A549 (cell line): ENCODE data around the gene RBBP9. TPM values are rescaled to one million over a fixed set of nuclear protein-coding genes. Genes with fewer than 3 reads are reported as not detected.

Experiments used
- ATAC-seq, 2 experiments: fragments of 200-7000 bp in 1 of 2; fragments of >200 bp in 1 of 2; cut with Nextera tagmentation in 1 of 2; cut with Tn5 transposase in 1 of 2; 3 replicates each; pipeline versions ENCODE4 v1.8.0 to v1.9.1; 2018 to 2020; ENCODE audit warnings: mild to moderate bottlenecking in 1 of 2, moderate library complexity in 1 of 2
- CTCF ChIA-PET: fragments of 300-600 bp; sonication (Branson Sonifier 250); formaldehyde crosslinking; extraction: SDS; loops from one replicate; lab custom pipeline; 2021; ENCODE audit warnings: antibody characterized with exemption, inconsistent platforms; lab: Yijun Ruan, JAX
- POLR2A ChIA-PET: fragments of 350-600 bp; formaldehyde crosslinking; extraction: SDS; loops from one replicate; lab custom pipeline; 2021; ENCODE audit warnings: antibody characterized with exemption, inconsistent platforms; lab: Yijun Ruan, JAX
- DNase-seq, 2 experiments: peaks; one replicate each; pipeline versions ENCODE4 v3.0.0 to v3.0.0-alpha.2; 2011 to 2016; ENCODE audit warnings: low read depth in 1 of 2, low spot score in 1 of 2
- FAIRE-seq: peaks from 2 replicates; lab custom pipeline; 2011; peaks lifted over from hg19 to GRCh38; lab: Jason Lieb, UNC
- H3K27ac ChIP-seq, 2 experiments: fragments of >200 bp; sonication (Bioruptor Twin); formaldehyde crosslinking; 3 replicates each; pipeline ENCODE4 v1.5.1; 2016 to 2017
- H3K4me1 ChIP-seq: fragments of >200 bp; sonication (Bioruptor Twin); formaldehyde crosslinking; 3 replicates; pipeline ENCODE4 v1.6.1; 2016
- H3K4me2 ChIP-seq: fragments of >200 bp; sonication (Bioruptor Twin); formaldehyde crosslinking; 3 replicates; pipeline ENCODE4 v1.6.1; 2016
- H3K4me3 ChIP-seq: fragments of >200 bp; sonication (Bioruptor Twin); formaldehyde crosslinking; 3 replicates; pipeline ENCODE4 v1.5.1; 2016
- H3K9me3 ChIP-seq: fragments of >200 bp; sonication (Bioruptor Twin); formaldehyde crosslinking; 3 replicates; pipeline ENCODE4 v1.6.1; 2016
- BCL3 ChIP-seq: fragments of >200 bp; sonication (Bioruptor Twin); formaldehyde crosslinking; IDR thresholded peaks from 3 replicates; pipeline ENCODE4 v1.6.1; 2016
- BHLHE40 ChIP-seq: IDR thresholded peaks from 2 replicates; pipeline ENCODE4 v1.6.1; 2012; ENCODE audit warnings: low read depth, low read length, inconsistent platforms
- CBX8 ChIP-seq: fragments of 200-600 bp; sonication (generic); IDR thresholded peaks from 2 replicates; pipeline ENCODE4 v1.6.1; 2016
- CHD4 ChIP-seq: fragments of 200-600 bp; sonication (generic); IDR thresholded peaks from 2 replicates; pipeline ENCODE4 v1.6.1; 2016; ENCODE audit warnings: antibody characterized with exemption, mild to moderate bottlenecking, borderline replicate concordance
- E2F6 ChIP-seq: IDR thresholded peaks from 2 replicates; pipeline ENCODE4 v1.6.1; 2012; ENCODE audit warnings: low read depth, borderline replicate concordance
- EHF ChIP-seq: fragments of 250-450 bp; sonication (Bioruptor Pico); IDR thresholded peaks from 2 replicates; pipeline ENCODE4 v1.5.0; 2020; ENCODE audit warnings: mild to moderate bottlenecking
- EHMT2 ChIP-seq: fragments of 200-600 bp; sonication (generic); IDR thresholded peaks from 2 replicates; pipeline ENCODE4 v1.6.1; 2016; ENCODE audit warnings: antibody characterized with exemption, low read depth, mild to moderate bottlenecking, moderate library complexity
- ELK1 ChIP-seq: fragments of 150-350 bp; IDR thresholded peaks from 2 replicates; pipeline ENCODE4 v1.6.1; 2014; ENCODE audit warnings: low read depth, mild to moderate bottlenecking, low read length
- EP300 ChIP-seq, 2 experiments: fragments of >200 bp; sonication (Bioruptor Twin); formaldehyde crosslinking; IDR thresholded peaks; 2 replicates in 1 of 2; 3 replicates in 1 of 2; pipeline ENCODE4 v1.6.1; 2016 to 2017
- FOSB ChIP-seq: fragments of 250-450 bp; sonication (Bioruptor Pico); IDR thresholded peaks from 2 replicates; pipeline ENCODE4 v1.5.0; 2020; ENCODE audit warnings: mild to moderate bottlenecking, moderate library complexity
- FOSL2 ChIP-seq, 2 experiments: fragments of 450-650 bp in 1 of 2; fragments of >200 bp in 1 of 2; sonication (Bioruptor Twin) in 1 of 2; formaldehyde crosslinking; IDR thresholded peaks; 2 replicates each; pipeline versions ENCODE4 v1.5.0 to v1.6.1; 2016 to 2020; ENCODE audit warnings: mild to moderate bottlenecking in 1 of 2, moderate library complexity in 1 of 2
- FOXS1 ChIP-seq: fragments of 250-450 bp; sonication (Bioruptor Pico); IDR thresholded peaks from 2 replicates; pipeline ENCODE4 v1.5.0; 2020; ENCODE audit warnings: mild to moderate bottlenecking, moderate library complexity
- GATA3 ChIP-seq: IDR thresholded peaks from 2 replicates; pipeline ENCODE4 v1.6.1; 2012; ENCODE audit warnings: borderline replicate concordance
- HES2 ChIP-seq: fragments of >200 bp; sonication (Bioruptor Twin); formaldehyde crosslinking; IDR thresholded peaks from 2 replicates; pipeline ENCODE4 v1.6.1; 2016
- HMGXB4 ChIP-seq: fragments of 250-450 bp; sonication (Bioruptor Pico); IDR thresholded peaks from 2 replicates; pipeline ENCODE4 v1.5.0; 2021; ENCODE audit warnings: mild to moderate bottlenecking, moderate library complexity, borderline replicate concordance
- HOXB13 ChIP-seq: fragments of 250-450 bp; sonication (Bioruptor Pico); IDR thresholded peaks from 2 replicates; pipeline ENCODE4 v1.5.0; 2020; ENCODE audit warnings: low read depth, mild to moderate bottlenecking, moderate library complexity
- JUN ChIP-seq, 2 experiments: fragments of >200 bp; sonication (Bioruptor Twin); formaldehyde crosslinking; IDR thresholded peaks; 2 replicates in 1 of 2; 3 replicates in 1 of 2; pipeline ENCODE4 v1.6.1; 2016 to 2017
- JUNB ChIP-seq: fragments of >200 bp; sonication (Bioruptor Twin); formaldehyde crosslinking; IDR thresholded peaks from 2 replicates; pipeline ENCODE4 v1.6.1; 2016
- KDM1A ChIP-seq: fragments of 200-600 bp; sonication (generic); IDR thresholded peaks from 2 replicates; pipeline ENCODE4 v1.6.1; 2016; ENCODE audit warnings: low read depth, mild to moderate bottlenecking
- KDM5A ChIP-seq: fragments of 200-600 bp; sonication (generic); IDR thresholded peaks from 2 replicates; pipeline ENCODE4 v1.6.1; 2016; ENCODE audit warnings: antibody characterized with exemption, mild to moderate bottlenecking
- MAFK ChIP-seq: fragments of 450-650 bp; IDR thresholded peaks from 2 replicates; pipeline ENCODE4 v1.6.1; 2014; ENCODE audit not compliant: partially characterized antibody
- MAX ChIP-seq: IDR thresholded peaks from 2 replicates; pipeline ENCODE4 v1.6.1; 2012
- MAZ ChIP-seq: fragments of 150-350 bp; IDR thresholded peaks from 2 replicates; pipeline ENCODE4 v1.6.1; 2014; ENCODE audit warnings: antibody characterized with exemption, low read depth, low read length, borderline replicate concordance
- RARB ChIP-seq: fragments of 250-450 bp; sonication (Bioruptor Pico); IDR thresholded peaks from 2 replicates; pipeline ENCODE4 v1.8.0; 2021; ENCODE audit warnings: mild to moderate bottlenecking, moderate library complexity
- SREBF2 ChIP-seq: fragments of 450-650 bp; IDR thresholded peaks from 2 replicates; pipeline ENCODE4 v1.6.1; 2014; ENCODE audit warnings: mild to moderate bottlenecking, moderate library complexity
- TFCP2L1 ChIP-seq: fragments of 250-450 bp; sonication (Bioruptor Pico); IDR thresholded peaks from 2 replicates; pipeline ENCODE4 v1.5.0; 2021; ENCODE audit warnings: mild to moderate bottlenecking
- ZFP36 ChIP-seq: fragments of 450-650 bp; IDR thresholded peaks from 2 replicates; pipeline ENCODE4 v1.6.1; 2014; ENCODE audit warnings: borderline replicate concordance; ENCODE audit not compliant: partially characterized antibody
- WGBS: methylation state at CpG from one replicate; pipeline ENCODE4 v1.1.6; 2017; ENCODE audit errors: missing lambda C conversion rate; 5-methylcytosine and 5-hydroxymethylcytosine counted together
- polyA plus RNA-seq, 4 experiments: library from polyadenylated mRNA; depleted of rRNA in 3 of 4; stranded (reverse); fragments of >200 nt; fragmentation: RNase III in 1 of 4; extraction: RNeasy Plus Mini Kit Qiagen cat#74134 plus additional on column Dnase treatment in 1 of 4; gene quantifications; 2 replicates in 3 of 4; 3 replicates in 1 of 4; pipeline ENCODE4 v1.2.3, GENCODE V29; 2011 to 2017

The RBBP9 gene
- polyA plus RNA-seq, 2 of the 4 experiments (the other 2 are of a cell fraction): 20.7 to 41.1 TPM

- no peak overlapping the region for H3K27ac ChIP-seq
- CTCF ChIA-PET: interaction anchor here (1.5 to 1.6 kb wide), 2 partner anchors 9 to 15 kb away, joined by 3 to 6 read pairs; partner anchors contain the start of gene RBBP9
Measured at GRCh38 chr20:18481596-18481995, 15.4 kb downstream of the RBBP9 start.

GRCh38 chr20:18477821-18478220 lies 19.2 kb downstream of the RBBP9 start:
- Histone ChIP-seq H3K4me3 (no peak overlapping the region), H3K9me3 (no peaks in the 10 kb centered on the region), H3K4me2 (no peak overlapping the region), H3K27ac (no peak overlapping the region), H3K4me1 (no peaks in the 10 kb centered on the region)
- FAIRE-seq (no peak), ATAC-seq (no peak), DNase-seq (no peak)
- CTCF ChIA-PET: interaction anchor here (0.6 to 1.3 kb wide), 4 partner anchors 9 to 731 kb away, joined by 3 to 4 read pairs (median 3); no protein-coding TSS in a partner anchor
- TF ChIP-seq GATA3 (no peak), MAX (no peak), ELK1 (no peak), EHF (CRISPR knock-in tag) (no peak), FOXS1 (CRISPR knock-in tag) (no peak), FOSB (CRISPR knock-in tag) (no peak), JUN (IDR thresholded peaks at IDR 0.05) (no peak), RARB (CRISPR knock-in tag) (no peak), CHD4 (no peak), EHMT2 (no peak)
- POLR2A ChIA-PET: interaction anchor here (1.1 to 2.1 kb wide), 2 partner anchors 11 to 19 kb away, joined by 3 to 10 read pairs; partner anchors contain the start of genes DZANK1, POLR3F and RBBP9
- WGBS: 100% methylated on average over 1 of the region's 1 CpG

More at GRCh38 chr20:18481596-18481995, 15.4 kb downstream of the RBBP9 start:
- POLR2A ChIA-PET: no interaction called here
- no peak overlapping the region for H3K4me3 ChIP-seq
- no peaks in the 10 kb centered on the region for H3K4me1 ChIP-seq
- WGBS: 93% methylated on average over 4 of the region's 4 CpGs
- DNase-seq (no peak), ATAC-seq (no peak), FAIRE-seq (no peak)
- no peak overlapping the region for H3K4me2 ChIP-seq
- no peak for TF ChIP-seq JUNB
- TF ChIP-seq HOXB13 (CRISPR knock-in tag): no peak
- no peak for TF ChIP-seq FOSL2 (IDR thresholded peaks at IDR 0.05)
- TF ChIP-seq FOSL2 (CRISPR knock-in tag; IDR thresholded peaks at IDR 0.05): no peak
- no peak for TF ChIP-seq JUN (IDR thresholded peaks at IDR 0.05)
- no peak for TF ChIP-seq CBX8
- TF ChIP-seq SREBF2: no peak
- no peaks in the 10 kb centered on the region for H3K9me3 ChIP-seq

- ChIA-PET CTCF (interaction anchor here (0.6 to 1.3 kb wide), 4 partner anchors 9 to 731 kb away, joined by 3 to 4 read pairs (median 3); no protein-coding TSS in a partner anchor), POLR2A (interaction anchor here (1.1 to 2.1 kb wide), 2 partner anchors 10 to 20 kb away, joined by 3 to 10 read pairs; partner anchors contain the start of genes DZANK1, POLR3F and RBBP9)
- Histone ChIP-seq H3K4me3 (no peak overlapping the region), H3K27ac (no peak overlapping the region), H3K4me2 (no peak overlapping the region), H3K9me3 (no peaks in the 10 kb centered on the region), H3K4me1 (no peaks in the 10 kb centered on the region)
- DNase-seq (no peak), FAIRE-seq (peak; percentile 92), ATAC-seq (no peak)
- 92% methylated on average over 1 of the region's 1 CpG for WGBS
- TF ChIP-seq BHLHE40 (no peak), MAFK (no peak), E2F6 (no peak), KDM1A (no peak), ZFP36 (no peak), MAX (no peak), KDM5A (no peak), ELK1 (no peak), FOSL2 (IDR thresholded peaks at IDR 0.05) (no peak), FOSL2 (CRISPR knock-in tag; IDR thresholded peaks at IDR 0.05) (no peak), HOXB13 (CRISPR knock-in tag) (no peak), MAZ (no peak), BCL3 (no peak), TFCP2L1 (CRISPR knock-in tag) (no peak), HMGXB4 (CRISPR knock-in tag) (no peak), HES2 (no peak), EP300 (IDR thresholded peaks at IDR 0.05) (no peak)
Measured at GRCh38 chr20:18477218-18477617, 19.8 kb downstream of the RBBP9 start.
